DOHH2 (cell line): ENCODE results near the gene NBDY.

Experiments
- EZH2phosphoT487 ChIP-seq: fragments of 200-600 bp; sonication (generic); IDR thresholded peaks from 2 replicates; pipeline ENCODE4 v1.6.1; 2017; ENCODE audit warnings: borderline replicate concordance, mild to moderate bottlenecking, antibody characterized with exemption, low read length, moderate library complexity, mixed read lengths
- TF ChIP-seq, protein P1 (sequence below): fragments of 200-600 bp; sonication (generic); IDR thresholded peaks from one replicate; pipeline ENCODE4 v1.5.1; 2014; ENCODE audit warnings: antibody characterized with exemption, mild to moderate bottlenecking, low read depth, low read length; ENCODE audit not compliant: poor library complexity, severe bottlenecking

DNA sequence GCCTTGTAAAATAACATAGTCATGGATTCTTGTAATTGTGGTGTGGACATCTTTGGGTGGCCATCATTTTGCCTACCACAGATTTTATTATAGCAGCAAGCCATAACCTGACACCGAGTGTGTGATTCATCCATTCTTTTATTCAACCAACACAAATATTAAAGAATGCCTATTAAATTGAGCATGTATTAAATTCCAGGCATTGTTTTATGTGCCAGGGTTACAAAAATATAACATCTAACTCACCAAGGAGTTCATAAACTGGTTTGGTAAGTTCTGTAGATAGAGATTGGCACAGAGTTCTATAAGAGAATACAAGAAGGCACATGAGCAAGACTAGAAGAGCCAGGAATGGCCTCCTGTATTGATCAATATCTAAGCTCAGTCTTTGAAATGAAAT lies 18.0 kb downstream of the NBDY start:
- TF ChIP-seq, protein P1, sequence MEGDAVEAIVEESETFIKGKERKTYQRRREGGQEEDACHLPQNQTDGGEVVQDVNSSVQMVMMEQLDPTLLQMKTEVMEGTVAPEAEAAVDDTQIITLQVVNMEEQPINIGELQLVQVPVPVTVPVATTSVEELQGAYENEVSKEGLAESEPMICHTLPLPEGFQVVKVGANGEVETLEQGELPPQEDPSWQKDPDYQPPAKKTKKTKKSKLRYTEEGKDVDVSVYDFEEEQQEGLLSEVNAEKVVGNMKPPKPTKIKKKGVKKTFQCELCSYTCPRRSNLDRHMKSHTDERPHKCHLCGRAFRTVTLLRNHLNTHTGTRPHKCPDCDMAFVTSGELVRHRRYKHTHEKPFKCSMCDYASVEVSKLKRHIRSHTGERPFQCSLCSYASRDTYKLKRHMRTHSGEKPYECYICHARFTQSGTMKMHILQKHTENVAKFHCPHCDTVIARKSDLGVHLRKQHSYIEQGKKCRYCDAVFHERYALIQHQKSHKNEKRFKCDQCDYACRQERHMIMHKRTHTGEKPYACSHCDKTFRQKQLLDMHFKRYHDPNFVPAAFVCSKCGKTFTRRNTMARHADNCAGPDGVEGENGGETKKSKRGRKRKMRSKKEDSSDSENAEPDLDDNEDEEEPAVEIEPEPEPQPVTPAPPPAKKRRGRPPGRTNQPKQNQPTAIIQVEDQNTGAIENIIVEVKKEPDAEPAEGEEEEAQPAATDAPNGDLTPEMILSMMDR: no peak
- no peak for TF ChIP-seq EZH2phosphoT487
